Peyer's patch (tissue), 4 donors: ENCODE data around the gene APOM. TPM values are rescaled to one million over a fixed set of nuclear protein-coding genes. Genes with fewer than 3 reads are reported as not detected.

ENCODE experiments used
- DNase-seq, 3 donors: peaks; one replicate each; pipeline ENCODE4 v3.0.0-alpha.2; 2017 to 2019
- H3K27ac ChIP-seq, 4 donors: fragments of 200-600 bp; sonication (generic); one replicate each; pipeline ENCODE4 v1.5.1; 2016 to 2019
- H3K27me3 ChIP-seq, 2 donors: fragments of 200-600 bp; sonication (generic); one replicate each; pipeline ENCODE4 v1.5.1; 2019
- H3K36me3 ChIP-seq, 3 donors: fragments of 200-600 bp; sonication (generic); one replicate each; pipeline ENCODE4 v1.5.1; 2016 to 2019
- H3K4me1 ChIP-seq, 4 donors: fragments of 200-600 bp; sonication (generic); one replicate each; pipeline ENCODE4 v1.5.1; 2016 to 2019
- H3K4me3 ChIP-seq, 4 donors: fragments of 200-600 bp; sonication (generic); 1 replicate in 3 of 4; 2 replicates in 1 of 4; pipeline ENCODE4 v1.5.1; 2016 to 2019; ENCODE audit warnings: mild to moderate bottlenecking in 1 of 4
- H3K9me3 ChIP-seq, 4 donors: fragments of 200-600 bp; sonication (generic); one replicate each; pipeline ENCODE4 v1.5.1; 2016 to 2019; ENCODE audit warnings: mild to moderate bottlenecking in 1 of 4
- POLR2A ChIP-seq, 2 donors: fragments of 450-650 bp; IDR thresholded peaks; one replicate each; pipeline ENCODE4 v1.5.1; 2017; ENCODE audit warnings: antibody characterized with exemption in 2 of 2, mild to moderate bottlenecking in 2 of 2, moderate library complexity in 2 of 2
- total RNA-seq, 4 donors: library from RNA; depleted of rRNA; stranded (reverse); fragments of >200 nt; gene quantifications; one replicate each; pipeline ENCODE4 v1.1.0, GENCODE V29; 2016
- TF ChIP-seq, protein P1 (sequence below), 6 experiments: fragments of 450-650 bp in 4 of 6; fragments of 200-600 bp in 2 of 6; sonication (generic) in 1 of 6; IDR thresholded peaks; one replicate each; pipeline ENCODE4 v1.5.1; 2017 to 2019; ENCODE audit warnings: antibody characterized with exemption in 6 of 6, mild to moderate bottlenecking in 3 of 6, moderate library complexity in 1 of 6

The APOM gene
- total RNA-seq, 4 donors from 2014 or later: 10.0 to 34.9 (median 10.9) TPM; not detected in 1

- peaks cover 0 to 14% (median 8%) of the 10 kb centered on the region in 4 donors for H3K4me1 ChIP-seq
- H3K9me3 ChIP-seq: no peaks in the 10 kb centered on the region
- no peaks in the 10 kb centered on the region for H3K36me3 ChIP-seq
- TF ChIP-seq, protein P1, sequence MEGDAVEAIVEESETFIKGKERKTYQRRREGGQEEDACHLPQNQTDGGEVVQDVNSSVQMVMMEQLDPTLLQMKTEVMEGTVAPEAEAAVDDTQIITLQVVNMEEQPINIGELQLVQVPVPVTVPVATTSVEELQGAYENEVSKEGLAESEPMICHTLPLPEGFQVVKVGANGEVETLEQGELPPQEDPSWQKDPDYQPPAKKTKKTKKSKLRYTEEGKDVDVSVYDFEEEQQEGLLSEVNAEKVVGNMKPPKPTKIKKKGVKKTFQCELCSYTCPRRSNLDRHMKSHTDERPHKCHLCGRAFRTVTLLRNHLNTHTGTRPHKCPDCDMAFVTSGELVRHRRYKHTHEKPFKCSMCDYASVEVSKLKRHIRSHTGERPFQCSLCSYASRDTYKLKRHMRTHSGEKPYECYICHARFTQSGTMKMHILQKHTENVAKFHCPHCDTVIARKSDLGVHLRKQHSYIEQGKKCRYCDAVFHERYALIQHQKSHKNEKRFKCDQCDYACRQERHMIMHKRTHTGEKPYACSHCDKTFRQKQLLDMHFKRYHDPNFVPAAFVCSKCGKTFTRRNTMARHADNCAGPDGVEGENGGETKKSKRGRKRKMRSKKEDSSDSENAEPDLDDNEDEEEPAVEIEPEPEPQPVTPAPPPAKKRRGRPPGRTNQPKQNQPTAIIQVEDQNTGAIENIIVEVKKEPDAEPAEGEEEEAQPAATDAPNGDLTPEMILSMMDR (IDR thresholded peaks at IDR 0.05): no peak
- TF ChIP-seq POLR2A (IDR thresholded peaks at IDR 0.05): no peak
- peak within 1 kb of the TSS in 2 of 4 donors; percentile 7 to 15 for H3K4me3 ChIP-seq
- DNase-seq: no peak
- H3K27me3 ChIP-seq: no peaks in the 10 kb centered on the region
- peak within 1 kb of the TSS; percentile 17 to 70 (median 46) for H3K27ac ChIP-seq
Measured at GRCh38 chr6:31614684-31615578, 40.8 kb upstream of the APOM start, which contains the start of gene AIF1. Gene AIF1, plus strand, starts transcription at chr6:31615234. Its CDS starts 96 bp downstream, at chr6:31615330.

GRCh38 chr6:31615748-31616147, 39.9 kb upstream of the APOM start:
- Histone ChIP-seq H3K4me3 (peak overlapping the region in 2 of 4 donors; percentile 7 to 15), H3K27me3 (no peaks in the 10 kb centered on the region), H3K27ac (peak overlapping the region in 3 of 4 donors; percentile 30 to 70 (median 62)), H3K36me3 (no peaks in the 10 kb centered on the region), H3K9me3 (no peaks in the 10 kb centered on the region), H3K4me1 (peaks cover 0 to 14% (median 8%) of the 10 kb centered on the region in 4 donors)
- no peak for TF ChIP-seq POLR2A (IDR thresholded peaks at IDR 0.05)
- TF ChIP-seq, protein P1 (IDR thresholded peaks at IDR 0.05): no peak
- DNase-seq: peak in 1 of 3 donors; percentile 57

- Histone ChIP-seq H3K27ac (no peak overlapping the region), H3K4me1 (peaks cover 0 to 22% (median 8%) of the 10 kb centered on the region in 4 donors), H3K9me3 (no peaks in the 10 kb centered on the region), H3K4me3 (no peak overlapping the region), H3K27me3 (no peaks in the 10 kb centered on the region), H3K36me3 (no peaks in the 10 kb centered on the region)
- no peak for DNase-seq
- TF ChIP-seq, protein P1 (IDR thresholded peaks at IDR 0.05): no peak
- no peak for TF ChIP-seq POLR2A (IDR thresholded peaks at IDR 0.05)
Measured at GRCh38 chr6:31617010-31617409, 38.7 kb upstream of the APOM start.

GRCh38 chr6:31619805-31620585, 35.7 kb upstream of the APOM start:
- Histone ChIP-seq H3K27me3 (no peaks in the 10 kb centered on the region), H3K9me3 (no peaks in the 10 kb centered on the region), H3K4me1 (peaks cover 0 to 21% (median 7%) of the 10 kb centered on the region in 4 donors), H3K27ac (peak overlapping the region; percentile 95 to 99 (median 98)), H3K36me3 (peaks cover 0 to 24% (median 0%) of the 10 kb centered on the region in 3 donors), H3K4me3 (peak overlapping the region; percentile 54 to 100 (median 88))
- TF ChIP-seq POLR2A (IDR thresholded peaks at IDR 0.05): peak; percentile 85 to 94
- TF ChIP-seq, protein P1 (IDR thresholded peaks at IDR 0.05): peak in 2 of 6 experiments; percentile 22 to 28
- peak; percentile 98 to 99 (median 98) for DNase-seq

DNA sequence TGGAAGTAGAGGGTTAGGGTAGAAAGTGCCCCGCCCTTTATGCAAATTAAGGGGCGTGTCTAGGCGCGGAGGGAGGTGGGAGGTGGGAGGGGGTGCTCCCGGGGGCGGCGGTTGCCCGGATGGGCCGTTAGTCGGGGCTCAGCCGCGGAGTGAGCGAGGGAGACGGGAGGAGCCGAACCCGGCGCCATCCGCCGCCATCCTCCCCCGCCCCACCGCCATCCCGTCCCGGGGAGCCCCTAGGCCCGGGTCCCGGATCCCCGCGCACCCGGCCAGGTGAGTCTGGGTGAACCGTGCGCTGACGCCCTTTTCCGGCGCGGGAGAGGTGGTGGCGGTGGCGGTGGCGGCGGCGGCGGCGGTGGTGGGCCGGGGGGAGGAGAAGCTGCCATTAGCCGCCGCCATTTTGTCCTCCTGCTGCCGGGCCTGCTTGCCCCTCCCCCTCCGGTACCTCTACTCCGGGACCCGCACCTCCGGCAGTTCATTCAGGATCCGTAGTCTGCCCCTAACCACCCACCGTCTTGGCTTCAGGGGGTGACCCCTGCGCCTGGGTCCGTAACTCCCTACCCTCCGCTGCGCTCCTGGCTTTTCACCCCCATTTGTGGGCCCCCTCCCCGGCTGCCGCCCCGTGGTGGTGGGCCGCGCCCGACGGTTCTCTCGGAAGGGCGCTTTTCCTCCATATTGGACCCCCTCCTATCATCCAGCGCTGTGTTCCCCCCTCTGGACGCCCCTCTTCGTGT, 34.9 kb upstream of the APOM start, which contains the start of gene PRRC2A:
Gene PRRC2A (plus strand): TSS at position 130 of the 734 bp plus-strand sequence. CDS start 2,075 bp downstream, outside the sequence.
- peak in 2 of 3 donors; percentile 81 to 89 for DNase-seq
- Histone ChIP-seq H3K27ac (peak within 1 kb of the TSS; percentile 95 to 99 (median 98)), H3K4me1 (peaks cover 0 to 16% (median 3%) of the 10 kb centered on the region in 4 donors), H3K4me3 (peak within 1 kb of the TSS; percentile 54 to 100 (median 88)), H3K27me3 (no peaks in the 10 kb centered on the region), H3K9me3 (no peaks in the 10 kb centered on the region), H3K36me3 (peaks cover 0 to 31% (median 0%) of the 10 kb centered on the region in 3 donors)
- peak; percentile 44 to 56 for TF ChIP-seq POLR2A (IDR thresholded peaks at IDR 0.05)
- TF ChIP-seq, protein P1 (IDR thresholded peaks at IDR 0.05): peak in 1 of 6 experiments; percentile 2
